Endodermal cell (in vitro differentiated cells): Measurements from ENCODE around the gene MBNL2. TPM values are rescaled to one million over a fixed set of nuclear protein-coding genes. Genes with fewer than 3 reads are reported as not detected.

Experiments
- DNase-seq: peaks from one replicate; pipeline ENCODE4 v3.0.0-alpha.2; 2017
- H3K27ac ChIP-seq: 2 replicates; pipeline ENCODE4 v1.5.1; 2013; ENCODE audit warnings: mild to moderate bottlenecking, low read depth, low read length, moderate library complexity
- H3K27me3 ChIP-seq: 2 replicates; pipeline ENCODE4 v1.6.1; 2013; ENCODE audit warnings: mild to moderate bottlenecking, low read length, moderate library complexity; ENCODE audit not compliant: insufficient read depth, control insufficient read depth, poor library complexity, severe bottlenecking
- H3K36me3 ChIP-seq: 2 replicates; pipeline ENCODE4 v1.7.0; 2013; ENCODE audit warnings: mild to moderate bottlenecking, low read length, moderate library complexity; ENCODE audit not compliant: control insufficient read depth, insufficient read depth
- H3K4me1 ChIP-seq: one replicate; pipeline ENCODE4 v1.7.0; 2013; ENCODE audit warnings: low read length; ENCODE audit not compliant: control insufficient read depth, insufficient read depth
- H3K4me3 ChIP-seq: 2 replicates; pipeline ENCODE4 v1.5.1; 2013; ENCODE audit warnings: mild to moderate bottlenecking, low read length, moderate library complexity
- H3K9ac ChIP-seq: 2 replicates; pipeline ENCODE4 v1.6.1; 2013; ENCODE audit warnings: mild to moderate bottlenecking, low read length, moderate library complexity; ENCODE audit not compliant: poor library complexity, severe bottlenecking; ENCODE audit errors: extremely low read depth
- H3K9me3 ChIP-seq: 2 replicates; pipeline ENCODE4 v1.6.1; 2013; ENCODE audit warnings: mild to moderate bottlenecking, low read length, moderate library complexity; ENCODE audit not compliant: control insufficient read depth
- H3K27ac Mint-ChIP-seq: 2 replicates; pipeline ENCODE4 v1.8.0; 2020; ENCODE audit warnings: mixed read lengths
- H3K27me3 Mint-ChIP-seq: 2 replicates; pipeline ENCODE4 v1.8.0; 2021; ENCODE audit warnings: mild to moderate bottlenecking, mixed read lengths; ENCODE audit not compliant: insufficient read depth
- H3K36me3 Mint-ChIP-seq: 2 replicates; pipeline ENCODE4 v1.8.0; 2020; ENCODE audit warnings: low read depth, mixed read lengths
- H3K4me1 Mint-ChIP-seq: 2 replicates; pipeline ENCODE4 v1.8.0; 2020; ENCODE audit warnings: mixed read lengths
- H3K4me3 Mint-ChIP-seq: 2 replicates; pipeline ENCODE4 v1.8.0; 2020; ENCODE audit warnings: mild to moderate bottlenecking, moderate library complexity, mixed read lengths
- H3K9me3 Mint-ChIP-seq: 2 replicates; pipeline ENCODE4 v1.8.0; 2020; ENCODE audit warnings: mild to moderate bottlenecking, mixed read lengths
- WGBS, 2 experiments: methylation state at CpG; one replicate each; pipeline versions ENCODE4 v1.1.5 to v1.1.7; 2013; ENCODE audit warnings: missing lambda C conversion rate in 2 of 2, mixed read lengths in 1 of 2; ENCODE audit not compliant: insufficient coverage in 1 of 2, insufficient read length in 1 of 2; 5-methylcytosine and 5-hydroxymethylcytosine counted together
- total RNA-seq, 2 donors: library from RNA; stranded (reverse); fragmentation: NEBNext Ultra II Directional in 1 of 2; extraction: Animal tissue kit (Norgen Biotek cat#: 25700) in 1 of 2; gene quantifications; 2 replicates in 1 of 2; 3 replicates in 1 of 2; pipeline ENCODE4 v1.2.1, GENCODE V29; 2021
- TF ChIP-seq, protein P1 (sequence below): fragments of 200-600 bp; sonication (generic); conservative IDR thresholded peaks from 2 replicates; pipeline ENCODE4 v1.5.0; 2021; ENCODE audit warnings: antibody characterized with exemption, mild to moderate bottlenecking

The MBNL2 gene
- total RNA-seq, 2 donors from 2014 or later: 1.7 to 3.3 TPM

DNA sequence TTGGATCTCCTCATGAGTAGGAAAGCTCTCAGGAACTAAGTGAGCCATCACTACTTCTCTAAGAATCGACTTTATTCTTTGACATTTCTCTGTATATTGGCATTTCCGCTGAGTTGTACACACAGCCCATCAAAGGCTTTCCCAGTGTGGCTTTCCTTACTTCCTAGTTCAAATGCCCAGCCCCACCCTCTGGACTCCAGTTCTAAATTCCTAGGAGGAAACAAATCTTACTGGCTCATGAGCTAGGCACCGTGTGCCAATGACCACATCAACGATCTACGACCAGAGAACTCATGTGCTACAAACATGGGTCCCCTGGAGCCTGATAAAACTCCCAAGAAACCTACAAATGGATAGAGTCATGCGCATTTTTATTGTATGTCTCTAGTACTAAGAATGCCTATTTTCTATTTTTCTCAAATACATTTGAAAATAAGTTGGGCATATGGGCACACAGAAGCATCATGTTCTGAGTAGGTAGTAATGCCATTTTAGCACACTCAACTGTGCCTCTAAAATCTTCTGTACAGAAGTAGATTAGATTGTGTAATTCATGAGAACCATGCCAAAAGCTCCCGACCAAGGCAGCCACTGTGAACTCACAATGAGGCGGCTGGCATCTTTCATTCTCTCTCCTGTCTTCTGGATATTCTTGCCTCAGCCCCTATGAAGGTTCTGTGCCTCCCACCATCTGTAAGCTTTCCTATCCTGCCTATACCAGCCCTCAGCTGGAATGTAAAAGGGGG lies 201.3 kb downstream of the MBNL2 start:
- H3K9me3 Mint-ChIP-seq: no peaks in the 10 kb centered on the region
- peaks cover 2% of the 10 kb centered on the region for H3K4me1 Mint-ChIP-seq
- no peak for DNase-seq
- H3K27me3 ChIP-seq: no peaks in the 10 kb centered on the region
- no peaks in the 10 kb centered on the region for H3K36me3 Mint-ChIP-seq
- TF ChIP-seq, protein P1, sequence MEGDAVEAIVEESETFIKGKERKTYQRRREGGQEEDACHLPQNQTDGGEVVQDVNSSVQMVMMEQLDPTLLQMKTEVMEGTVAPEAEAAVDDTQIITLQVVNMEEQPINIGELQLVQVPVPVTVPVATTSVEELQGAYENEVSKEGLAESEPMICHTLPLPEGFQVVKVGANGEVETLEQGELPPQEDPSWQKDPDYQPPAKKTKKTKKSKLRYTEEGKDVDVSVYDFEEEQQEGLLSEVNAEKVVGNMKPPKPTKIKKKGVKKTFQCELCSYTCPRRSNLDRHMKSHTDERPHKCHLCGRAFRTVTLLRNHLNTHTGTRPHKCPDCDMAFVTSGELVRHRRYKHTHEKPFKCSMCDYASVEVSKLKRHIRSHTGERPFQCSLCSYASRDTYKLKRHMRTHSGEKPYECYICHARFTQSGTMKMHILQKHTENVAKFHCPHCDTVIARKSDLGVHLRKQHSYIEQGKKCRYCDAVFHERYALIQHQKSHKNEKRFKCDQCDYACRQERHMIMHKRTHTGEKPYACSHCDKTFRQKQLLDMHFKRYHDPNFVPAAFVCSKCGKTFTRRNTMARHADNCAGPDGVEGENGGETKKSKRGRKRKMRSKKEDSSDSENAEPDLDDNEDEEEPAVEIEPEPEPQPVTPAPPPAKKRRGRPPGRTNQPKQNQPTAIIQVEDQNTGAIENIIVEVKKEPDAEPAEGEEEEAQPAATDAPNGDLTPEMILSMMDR: no peak
- no peaks in the 10 kb centered on the region for H3K36me3 ChIP-seq
- peaks cover 2% of the 10 kb centered on the region for H3K27me3 Mint-ChIP-seq
- H3K9me3 ChIP-seq: peaks cover 6% of the 10 kb centered on the region
- no peak overlapping the region for H3K4me3 ChIP-seq
- WGBS, 2 experiments: 92 to 98% methylated on average over 5 to 8 of the region's 8 CpGs
- no peak overlapping the region for H3K27ac ChIP-seq
- H3K9ac ChIP-seq: no peak overlapping the region
- H3K4me1 ChIP-seq: no peaks in the 10 kb centered on the region
- H3K27ac Mint-ChIP-seq: no peak overlapping the region
- no peak overlapping the region for H3K4me3 Mint-ChIP-seq

DNA sequence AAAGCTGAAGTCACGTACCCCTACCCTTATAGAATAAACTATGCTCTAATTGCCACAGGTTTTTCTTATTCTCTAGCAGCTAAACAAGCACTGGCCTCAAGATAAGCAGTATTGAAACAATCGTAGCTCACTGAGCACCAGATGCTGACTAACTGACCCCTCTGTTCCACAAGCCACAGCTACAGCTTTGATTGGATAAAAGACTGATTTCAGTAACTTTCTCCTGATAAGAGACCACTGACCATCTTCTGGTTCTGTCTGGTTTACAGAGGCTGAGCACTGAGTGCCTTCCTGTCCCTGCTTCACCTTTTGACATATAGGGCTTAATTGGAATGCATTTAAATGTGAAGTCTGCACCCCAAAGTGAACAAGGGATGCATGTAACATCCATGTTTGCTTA lies 203.5 kb downstream of the MBNL2 start:
- Histone ChIP-seq H3K36me3 (no peaks in the 10 kb centered on the region), H3K4me1 (no peaks in the 10 kb centered on the region), H3K9me3 (peaks cover 6% of the 10 kb centered on the region), H3K9ac (no peak overlapping the region), H3K27ac (no peak overlapping the region), H3K27me3 (no peaks in the 10 kb centered on the region), H3K4me3 (peak overlapping the region; percentile 36)
- H3K27me3 Mint-ChIP-seq: peaks cover 2% of the 10 kb centered on the region
- TF ChIP-seq, protein P1: no peak
- no peaks in the 10 kb centered on the region for H3K36me3 Mint-ChIP-seq
- WGBS, 2 experiments: 75 to 78% methylated on average over 2 of the region's 2 CpGs
- H3K4me3 Mint-ChIP-seq: no peak overlapping the region
- no peak overlapping the region for H3K27ac Mint-ChIP-seq
- peaks cover 5% of the 10 kb centered on the region for H3K4me1 Mint-ChIP-seq
- DNase-seq: no peak
- H3K9me3 Mint-ChIP-seq: no peaks in the 10 kb centered on the region

DNA sequence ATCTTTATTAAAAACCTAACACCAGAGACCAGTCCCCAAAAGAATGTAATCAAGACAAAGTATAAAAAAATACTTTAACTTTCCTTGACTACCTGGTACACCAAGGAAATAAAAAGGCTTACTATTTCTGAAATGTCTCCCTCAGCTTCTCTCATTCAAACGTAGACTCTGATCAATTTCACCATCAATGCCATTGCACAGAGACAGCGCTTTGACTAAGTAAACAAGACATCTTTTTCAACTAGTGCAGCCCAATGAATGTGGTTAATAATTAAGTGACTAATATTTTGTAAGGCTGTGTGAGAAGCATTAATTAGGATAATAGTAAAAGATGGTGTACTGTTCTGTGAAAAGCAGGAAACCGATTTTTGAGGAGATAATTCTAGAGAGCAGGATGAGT lies 204.6 kb downstream of the MBNL2 start:
- Histone ChIP-seq H3K9ac (no peak overlapping the region), H3K4me3 (no peak overlapping the region), H3K27me3 (no peaks in the 10 kb centered on the region), H3K4me1 (no peaks in the 10 kb centered on the region), H3K36me3 (no peaks in the 10 kb centered on the region), H3K27ac (no peak overlapping the region), H3K9me3 (peaks cover 6% of the 10 kb centered on the region)
- no peaks in the 10 kb centered on the region for H3K9me3 Mint-ChIP-seq
- TF ChIP-seq, protein P1: no peak
- no peaks in the 10 kb centered on the region for H3K36me3 Mint-ChIP-seq
- 91 to 100% methylated on average over 1 to 3 of the region's 3 CpGs for WGBS, 2 experiments
- peaks cover 2% of the 10 kb centered on the region for H3K27me3 Mint-ChIP-seq
- no peak for DNase-seq
- peaks cover 7% of the 10 kb centered on the region for H3K4me1 Mint-ChIP-seq
- H3K4me3 Mint-ChIP-seq: no peak overlapping the region
- no peak overlapping the region for H3K27ac Mint-ChIP-seq
